HG02981 (cell line): ENCODE measurements around the gene C1orf122.
"Not testable (repeated sequence)": the region's sequence is repeated elsewhere in the genome, so short reads cannot be mapped to it uniquely, and the experiment has no call there.

Experiments
- ATAC-seq: cut with Tn5 transposase; IDR thresholded peaks from one replicate; pipeline ENCODE4 v1.9.1; 2021; ENCODE audit warnings: mild to moderate bottlenecking, moderate library complexity; ENCODE audit not compliant: unreplicated experiment

Gene C1orf122

DNA sequence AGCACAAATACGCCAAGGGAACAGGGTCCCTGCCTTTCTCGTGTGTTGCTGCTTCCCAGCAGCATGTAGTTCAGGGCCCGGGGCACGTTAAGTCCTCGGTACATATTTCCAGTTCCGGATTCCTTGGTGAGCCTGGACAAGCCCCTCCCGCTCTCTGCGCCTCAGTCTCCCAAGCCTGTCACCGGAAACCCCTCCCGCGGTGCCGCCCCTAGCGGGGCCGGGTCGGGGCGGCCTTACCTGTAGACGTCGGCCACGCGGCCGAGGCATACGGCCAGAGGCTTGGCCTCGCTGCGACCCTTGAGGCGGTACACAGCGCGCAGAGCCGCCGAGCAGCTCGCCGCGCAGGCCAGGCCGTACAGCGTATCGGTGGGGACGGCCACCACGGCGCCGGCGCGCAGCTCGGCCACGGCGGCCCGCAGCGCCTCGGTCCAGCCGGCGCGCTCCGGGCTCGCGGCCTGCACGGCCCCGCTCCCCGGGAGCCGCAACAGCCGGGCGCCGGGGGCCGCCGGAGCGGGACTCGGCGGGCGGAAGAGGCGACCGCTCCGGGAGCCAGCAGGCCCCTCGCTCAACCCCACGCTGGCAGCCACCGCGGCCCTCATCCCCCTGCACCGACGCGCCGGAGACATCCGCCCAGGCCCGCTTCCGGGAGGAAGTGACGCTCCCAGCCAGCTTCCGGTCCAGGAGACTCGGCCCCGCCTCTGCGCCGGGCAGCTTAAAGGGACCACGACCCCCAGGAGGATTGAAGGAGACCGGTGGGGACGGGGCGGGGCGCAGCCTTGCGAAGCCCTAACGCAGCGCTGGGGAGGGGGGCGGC is at the start of gene C1orf122, which contains the start of gene YRDC:
C1orf122 (plus strand) TSS at position 236 of the 814 bp plus-strand sequence. CDS start 615 bp downstream, outside the sequence.
YRDC (minus strand) TSS at position 654 of the 814 bp plus-strand sequence; CDS start at position 626, 28 bp downstream.
- ATAC-seq, result peak; percentile 84

DNA sequence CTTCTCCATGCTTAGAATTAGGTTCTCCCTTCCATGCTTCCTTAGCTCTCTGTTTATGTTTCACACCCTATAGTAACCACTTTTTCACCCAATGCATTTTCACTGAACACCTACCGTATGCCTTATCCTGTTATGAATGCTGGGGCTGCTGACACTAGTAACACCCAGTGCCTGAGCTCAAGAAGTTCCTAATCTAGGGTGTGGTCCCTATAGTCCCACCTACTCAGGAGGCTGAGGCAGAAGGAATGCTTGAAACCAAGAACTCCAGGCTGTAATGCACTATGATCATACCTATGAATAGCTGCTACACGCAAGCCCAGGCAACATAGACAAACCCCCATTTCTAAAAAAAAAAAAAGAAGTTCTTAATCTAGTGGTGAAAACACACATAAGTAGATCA is 48.1 kb upstream of the C1orf122 start:
- no peak for ATAC-seq

DNA sequence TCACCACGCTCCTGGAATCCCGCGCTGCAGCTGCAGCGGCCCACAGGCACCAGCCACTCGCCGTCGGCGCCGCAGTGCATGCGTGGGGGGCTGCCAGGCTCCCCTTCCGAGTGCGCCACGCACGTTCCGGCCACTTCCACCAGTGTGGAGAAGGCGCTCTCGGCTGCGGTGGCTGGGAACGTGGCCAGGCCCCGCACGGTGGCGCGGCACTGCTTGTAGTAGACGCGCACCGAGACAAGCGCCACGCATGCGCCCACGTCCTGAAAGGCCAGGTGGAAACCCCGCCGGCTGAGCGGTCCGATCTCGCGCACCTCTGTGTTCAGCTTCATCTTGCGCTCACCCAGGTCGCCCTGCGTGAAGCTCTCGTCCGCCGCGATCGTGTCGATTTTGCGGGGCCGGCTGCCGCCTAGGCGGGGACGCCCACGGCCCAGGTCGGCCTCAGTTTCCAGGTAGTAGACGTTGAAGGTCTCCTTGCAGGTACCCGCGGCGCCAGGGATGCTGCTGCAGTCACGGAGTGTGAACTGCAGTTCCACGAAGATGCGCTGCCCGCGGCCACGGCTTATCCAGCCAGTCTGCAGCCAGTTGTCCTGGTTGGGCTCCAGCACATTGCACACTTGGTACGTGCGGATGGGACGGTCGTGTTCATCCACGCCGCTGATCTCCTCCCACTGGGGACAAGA is 46.0 kb upstream of the C1orf122 start:
- no peak for ATAC-seq

DNA sequence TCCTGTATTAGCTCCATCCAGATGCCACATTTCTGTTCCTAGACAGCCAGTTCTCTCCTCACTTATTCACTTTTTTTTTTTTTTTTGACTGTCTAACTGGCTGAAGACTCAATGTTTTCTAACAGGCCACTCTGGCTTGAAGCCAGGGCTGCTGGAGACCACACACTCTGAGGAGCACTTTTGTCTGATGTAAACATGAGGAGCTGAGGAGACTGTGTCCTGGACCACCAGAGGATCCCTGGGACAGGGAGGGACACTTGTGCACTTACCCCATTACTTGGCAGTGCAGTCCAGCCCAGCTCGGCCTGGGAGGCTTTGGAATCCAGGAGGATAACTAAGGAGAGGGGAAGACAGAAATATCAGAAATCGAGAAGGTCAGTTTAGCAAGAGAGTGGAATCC is 45.1 kb upstream of the C1orf122 start:
- no peak for ATAC-seq

DNA sequence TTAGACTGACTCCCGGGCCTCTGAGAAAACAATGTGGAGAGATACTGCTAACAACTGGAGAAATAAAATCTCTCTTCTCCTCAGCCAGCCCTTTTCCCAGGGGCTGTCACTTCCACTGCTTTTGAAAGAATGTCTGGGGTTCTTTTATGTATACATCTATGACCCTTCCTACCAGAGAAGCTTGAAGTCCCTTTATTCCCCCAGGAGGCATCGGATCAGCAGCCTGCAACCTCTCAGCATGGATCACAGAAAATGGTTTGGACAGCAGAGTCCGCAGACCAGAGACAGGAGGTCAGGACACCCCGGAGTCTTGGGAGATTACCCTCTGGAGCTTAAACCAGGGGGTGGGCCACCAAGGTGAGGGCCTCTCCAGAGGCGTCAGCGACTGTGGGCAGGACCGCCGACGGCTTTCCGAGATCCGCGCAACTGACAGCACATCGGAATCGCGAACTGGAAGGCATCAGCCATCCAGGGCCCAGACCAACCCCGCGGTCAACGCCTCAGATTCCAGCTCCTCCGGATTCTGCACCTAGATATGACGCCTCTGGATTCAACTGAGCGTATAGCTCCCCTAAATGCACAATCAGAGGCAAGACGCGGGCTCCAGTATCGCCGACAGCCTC is 43.7 kb upstream of the C1orf122 start:
- no peak for ATAC-seq

DNA sequence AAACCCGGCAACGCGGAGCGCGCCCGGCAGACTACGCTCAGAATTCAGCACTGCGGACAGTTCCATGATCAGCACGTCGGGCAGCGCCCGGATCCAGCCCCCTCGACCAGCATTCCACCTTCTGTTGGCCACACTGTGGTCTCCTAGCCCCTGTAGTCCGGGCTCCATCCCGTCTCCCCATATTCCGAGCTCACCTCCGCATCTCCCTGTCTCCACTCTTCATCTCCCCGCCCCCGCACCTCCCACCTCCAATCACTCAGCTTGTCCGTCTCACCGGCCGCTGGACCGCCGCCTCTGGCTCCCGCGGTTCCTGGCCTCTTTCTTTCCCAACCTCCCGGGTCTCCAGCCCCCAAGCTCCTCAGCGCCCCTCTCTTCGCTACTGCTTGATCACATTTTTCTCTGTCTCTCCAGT is 43.2 kb upstream of the C1orf122 start:
- ATAC-seq, result no peak

DNA sequence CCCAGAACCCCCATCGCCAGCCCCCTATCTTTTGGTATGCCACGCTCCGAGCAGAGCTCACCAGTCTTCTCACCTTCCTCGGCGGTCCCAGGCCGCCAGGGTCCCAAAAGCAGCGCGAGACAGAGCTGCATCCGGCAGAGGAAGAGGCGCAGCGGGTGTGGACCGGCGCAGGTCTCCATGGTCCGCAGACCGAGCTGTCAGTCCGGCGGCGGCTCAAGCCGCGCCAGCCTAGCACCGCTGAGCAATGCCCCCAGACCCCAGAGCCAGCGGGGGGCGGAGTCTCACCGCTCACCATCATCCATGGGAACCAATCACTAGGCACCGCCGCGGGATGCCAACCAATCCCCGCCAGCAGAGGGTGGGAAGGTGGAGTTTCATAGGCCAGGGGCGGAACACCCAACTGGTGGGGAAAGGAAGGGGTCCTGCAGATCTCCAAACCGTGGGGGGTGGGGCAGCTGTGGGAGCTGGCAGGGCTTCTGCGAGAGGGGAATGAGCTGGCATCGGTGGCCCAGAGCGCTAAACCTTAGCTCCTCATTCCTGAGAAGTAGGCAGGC is 42.6 kb upstream of the C1orf122 start, which contains the start of gene EPHA10:
EPHA10 (minus strand) TSS at position 233 of the 554 bp plus-strand sequence; CDS start at position 179, 54 bp downstream.
- no peak for ATAC-seq

DNA sequence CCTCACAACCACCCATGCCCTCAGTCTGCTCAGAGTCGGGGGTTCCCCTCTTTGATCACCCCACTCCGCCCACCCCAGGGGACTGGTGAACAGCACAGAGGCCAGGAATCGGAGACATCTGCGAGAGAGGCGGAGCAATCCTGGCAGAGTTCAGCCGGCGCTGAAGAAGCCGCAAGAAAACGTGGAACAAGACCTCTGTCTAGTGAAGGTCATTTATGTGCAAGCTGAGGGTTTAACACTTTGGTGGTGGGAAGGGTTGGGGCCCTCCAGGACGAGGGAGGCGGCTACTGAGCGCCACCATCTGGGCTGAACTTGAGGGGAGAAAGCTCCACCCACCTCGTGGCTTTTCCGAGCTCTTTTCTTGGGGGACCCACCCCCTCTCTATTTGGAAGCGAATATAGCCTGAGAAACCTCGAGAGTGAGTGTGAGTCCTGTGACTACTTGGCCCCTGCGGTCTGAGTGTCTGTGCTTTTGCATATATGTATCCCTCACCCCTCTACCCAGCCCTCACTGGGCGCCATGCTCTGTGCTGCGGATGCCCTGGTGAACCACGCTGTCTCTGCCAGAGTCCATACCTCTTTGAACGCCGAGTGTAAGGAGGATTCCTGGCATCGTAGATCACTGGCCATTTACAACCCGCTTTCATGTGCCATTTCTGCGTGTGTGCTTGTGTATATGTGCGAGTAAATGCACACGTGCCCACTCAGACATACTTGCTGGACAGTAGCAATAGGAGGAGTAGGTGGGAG is 41.5 kb upstream of the C1orf122 start:
- ATAC-seq, result no peak

DNA sequence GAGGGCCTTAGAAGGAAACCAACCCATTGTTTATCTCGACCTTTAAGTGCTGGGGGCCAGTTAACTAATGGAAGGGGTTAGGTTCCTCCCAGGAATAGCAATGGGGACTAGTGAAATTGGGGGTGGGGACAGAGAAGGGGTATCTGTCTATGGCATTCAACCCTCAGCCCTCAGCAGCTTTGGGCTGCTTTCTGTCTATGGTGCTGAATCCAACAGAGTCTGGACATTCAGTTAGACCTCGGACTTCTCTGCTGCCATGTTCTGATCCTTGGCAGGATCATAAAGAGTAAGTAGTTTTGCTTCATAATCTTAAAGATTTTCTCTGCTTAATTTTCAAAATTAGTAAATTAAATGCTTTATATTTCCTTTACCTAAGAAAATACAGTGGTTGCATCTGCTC is 40.1 kb upstream of the C1orf122 start:
- no peak for ATAC-seq

DNA sequence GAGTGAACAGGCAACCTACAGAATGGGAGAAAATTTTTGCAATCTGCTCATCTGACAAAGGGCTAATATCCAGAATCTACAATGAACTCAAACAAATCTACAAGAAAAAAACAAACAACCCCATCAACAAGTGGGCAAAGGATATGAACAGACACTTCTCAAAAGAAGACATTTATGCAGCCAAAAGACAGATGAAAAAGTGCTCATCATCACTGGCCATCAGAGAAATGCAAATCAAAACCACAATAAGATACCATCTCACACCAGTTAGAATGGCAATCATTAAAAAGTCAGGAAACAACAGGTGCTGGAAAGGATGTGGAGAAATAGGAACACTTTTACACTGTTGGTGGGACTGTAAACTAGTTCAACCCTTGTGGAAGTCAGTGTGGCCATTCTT is 36.1 kb upstream of the C1orf122 start:
- not testable (repeated sequence) for ATAC-seq

DNA sequence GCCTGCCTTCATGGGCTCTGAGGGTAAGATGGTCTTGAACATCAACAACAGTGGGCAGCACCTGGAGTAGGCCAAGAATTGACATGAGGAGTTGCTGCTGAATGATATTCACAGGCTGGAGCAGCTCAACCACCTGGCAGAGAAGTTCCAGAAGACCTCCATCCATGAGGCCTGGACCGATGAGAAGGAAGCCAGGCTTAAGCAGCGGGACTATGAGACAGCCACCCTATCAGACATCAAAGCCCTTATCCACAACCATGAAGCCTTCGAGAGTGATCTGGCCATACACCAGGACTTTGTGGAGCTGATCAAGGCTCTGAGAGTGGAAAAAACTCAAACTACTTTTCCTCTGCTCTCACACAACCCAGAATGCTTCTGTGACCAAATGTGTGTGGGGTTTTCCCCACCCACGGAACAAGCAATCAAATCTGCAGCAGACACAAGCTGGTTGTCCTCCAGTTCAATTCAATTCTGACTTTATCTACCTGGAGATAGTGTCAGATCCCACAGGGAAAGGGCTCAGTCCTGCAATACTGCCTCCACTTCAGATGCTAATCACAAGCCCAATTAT is 30.6 kb upstream of the C1orf122 start:
- ATAC-seq, result no peak

DNA sequence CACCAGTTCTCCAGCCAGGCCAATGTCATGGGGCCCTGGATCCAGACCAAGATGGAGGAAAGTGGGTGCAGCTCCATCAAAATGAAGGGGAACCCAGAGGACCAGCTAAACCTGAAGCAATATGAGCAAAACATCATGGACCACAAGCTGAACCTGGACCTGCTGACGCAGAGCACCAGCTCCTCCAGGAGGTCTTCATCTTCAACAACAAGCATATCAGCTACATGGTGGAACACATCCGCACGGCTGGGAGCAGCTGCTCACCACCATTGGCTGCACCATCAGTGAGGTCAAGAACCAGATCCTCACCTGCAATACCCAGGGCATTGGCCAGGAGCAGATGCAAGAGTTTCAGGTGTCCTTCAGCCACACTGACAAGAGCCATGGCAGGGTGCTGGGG is 28.9 kb upstream of the C1orf122 start:
- no peak for ATAC-seq

DNA sequence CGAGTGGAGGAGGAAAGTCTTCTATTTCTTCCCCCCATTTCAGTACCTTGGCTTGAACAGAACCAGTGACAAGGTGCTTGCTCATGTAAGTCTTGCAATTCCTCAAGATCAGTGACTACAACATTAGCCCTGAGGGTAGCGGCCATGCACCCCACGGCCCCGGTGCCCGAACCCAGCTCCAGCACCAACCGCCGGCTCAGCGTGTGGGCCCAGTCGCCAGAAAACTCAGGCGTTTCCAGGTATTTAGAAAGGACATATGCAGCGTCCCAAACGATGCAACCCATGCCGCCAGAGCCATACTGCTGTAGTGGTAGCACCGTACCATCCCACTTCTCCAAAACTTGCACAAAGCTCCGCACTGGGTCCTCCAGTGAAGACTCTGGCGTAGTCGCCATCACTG is 25.1 kb upstream of the C1orf122 start:
- ATAC-seq, result no peak

DNA sequence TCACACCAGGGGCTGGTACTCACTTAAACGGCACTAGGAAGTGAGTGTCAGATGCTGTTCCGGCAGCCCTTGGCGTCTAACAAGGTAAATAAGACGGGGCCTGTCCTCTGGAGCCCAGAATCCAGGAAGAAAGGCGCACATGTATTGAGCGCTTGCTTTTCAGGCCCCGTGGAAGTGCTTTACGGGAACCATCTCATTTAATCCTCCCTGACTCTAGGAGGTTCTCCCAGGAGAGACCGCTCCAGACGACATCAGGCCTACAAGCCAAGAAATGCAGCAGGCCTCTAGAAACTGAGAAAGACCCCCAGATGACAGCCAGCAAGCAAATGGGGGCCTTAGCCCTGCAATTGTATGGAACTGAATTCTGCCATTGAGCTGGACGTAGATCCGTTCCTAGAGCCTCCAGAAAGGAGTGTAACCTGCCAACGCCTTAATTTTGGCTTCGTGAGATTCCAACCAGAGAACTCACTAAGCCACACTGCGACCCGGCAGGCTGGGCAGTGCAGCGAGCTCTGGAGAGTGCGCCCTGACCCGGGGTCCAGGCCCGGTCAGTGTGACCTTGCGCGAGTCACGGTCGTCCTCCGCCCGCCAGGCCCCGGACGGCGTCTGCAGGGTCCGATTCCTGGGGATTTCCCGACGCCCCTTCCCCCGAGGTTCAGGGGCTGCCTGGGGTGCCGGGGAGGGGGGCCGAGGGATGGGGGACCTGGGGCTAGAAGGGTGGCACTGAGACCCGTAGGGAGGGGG is 14.5 kb upstream of the C1orf122 start:
- no peak for ATAC-seq

DNA sequence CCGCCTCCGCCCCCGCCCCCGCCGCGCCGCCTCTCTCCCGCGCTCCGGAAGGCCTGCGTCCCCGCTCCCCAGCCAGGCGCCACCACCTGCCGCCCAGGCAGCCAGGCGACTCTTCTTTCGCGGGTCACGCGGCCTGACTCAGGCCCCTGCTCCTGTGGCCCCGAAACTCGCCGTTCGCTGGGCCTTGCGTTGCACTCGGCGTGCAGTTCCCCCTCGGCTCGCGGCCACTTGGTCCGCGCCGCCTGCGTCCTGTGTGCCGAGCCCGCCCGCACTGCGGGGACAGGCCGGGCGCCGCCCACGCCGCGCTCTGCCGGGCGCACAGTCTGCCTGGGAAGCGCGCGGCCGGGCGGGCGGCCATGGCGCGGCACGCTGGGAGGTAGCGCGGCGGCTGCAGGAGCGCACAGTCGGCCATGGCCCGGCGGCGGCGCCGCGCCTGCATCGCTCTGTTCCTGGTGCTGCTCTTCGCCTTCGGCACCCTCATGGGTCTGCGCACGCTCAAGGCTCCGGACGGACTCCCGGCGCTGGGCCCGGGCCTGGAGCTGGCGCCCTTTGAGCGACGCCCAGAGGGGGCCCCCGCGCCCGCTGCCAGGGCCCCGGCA is 13.7 kb upstream of the C1orf122 start, which contains the start of gene MANEAL:
MANEAL (plus strand) TSS at position 75 of the 599 bp plus-strand sequence; CDS start at position 411, 336 bp downstream.
- ATAC-seq, result no peak

DNA sequence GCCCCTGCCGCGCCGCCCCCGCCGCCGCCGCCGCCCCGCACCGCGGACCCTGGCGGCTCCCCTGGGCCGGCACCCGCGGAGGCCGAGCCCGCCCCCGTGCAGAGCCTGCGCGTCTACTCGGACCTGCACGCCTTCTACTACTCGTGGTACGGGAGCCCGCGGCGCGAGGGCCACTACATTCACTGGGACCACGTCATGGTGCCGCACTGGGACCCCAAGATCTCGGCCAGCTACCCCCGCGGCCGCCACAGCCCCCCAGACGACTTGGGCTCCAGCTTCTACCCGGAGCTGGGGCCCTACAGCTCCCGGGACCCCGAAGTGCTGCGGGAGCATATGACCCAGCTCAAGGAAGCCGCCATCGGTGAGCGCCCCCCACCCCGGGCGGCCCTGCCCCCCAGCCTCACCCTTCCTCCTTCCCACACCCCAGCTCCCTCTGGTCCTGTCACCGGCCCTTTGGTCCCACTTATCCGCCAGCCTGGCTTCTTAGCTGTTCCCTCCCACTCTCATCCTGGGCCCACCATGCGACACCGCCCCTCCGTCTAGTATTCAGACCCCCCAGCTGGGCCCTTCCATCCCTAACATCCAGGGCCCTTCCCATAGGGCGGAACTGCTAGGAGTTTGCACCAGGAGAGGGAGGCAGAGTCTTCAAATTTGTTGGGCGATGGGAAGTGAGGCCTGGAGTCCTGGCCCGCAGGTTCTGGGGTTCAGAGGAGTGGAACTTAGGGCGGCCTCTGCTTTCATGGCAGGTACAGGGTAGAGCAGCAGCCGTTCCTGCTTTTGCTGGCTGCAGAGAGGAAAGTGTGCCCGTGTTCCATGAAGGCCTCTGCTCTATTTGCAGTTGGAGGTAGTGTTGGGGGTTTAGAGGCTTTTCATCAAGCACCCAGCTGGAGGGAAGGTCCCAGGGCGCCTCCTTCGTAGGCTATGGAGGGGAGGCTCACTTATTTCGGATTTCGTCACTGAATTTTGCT is 12.9 kb upstream of the C1orf122 start:
- no peak for ATAC-seq

DNA sequence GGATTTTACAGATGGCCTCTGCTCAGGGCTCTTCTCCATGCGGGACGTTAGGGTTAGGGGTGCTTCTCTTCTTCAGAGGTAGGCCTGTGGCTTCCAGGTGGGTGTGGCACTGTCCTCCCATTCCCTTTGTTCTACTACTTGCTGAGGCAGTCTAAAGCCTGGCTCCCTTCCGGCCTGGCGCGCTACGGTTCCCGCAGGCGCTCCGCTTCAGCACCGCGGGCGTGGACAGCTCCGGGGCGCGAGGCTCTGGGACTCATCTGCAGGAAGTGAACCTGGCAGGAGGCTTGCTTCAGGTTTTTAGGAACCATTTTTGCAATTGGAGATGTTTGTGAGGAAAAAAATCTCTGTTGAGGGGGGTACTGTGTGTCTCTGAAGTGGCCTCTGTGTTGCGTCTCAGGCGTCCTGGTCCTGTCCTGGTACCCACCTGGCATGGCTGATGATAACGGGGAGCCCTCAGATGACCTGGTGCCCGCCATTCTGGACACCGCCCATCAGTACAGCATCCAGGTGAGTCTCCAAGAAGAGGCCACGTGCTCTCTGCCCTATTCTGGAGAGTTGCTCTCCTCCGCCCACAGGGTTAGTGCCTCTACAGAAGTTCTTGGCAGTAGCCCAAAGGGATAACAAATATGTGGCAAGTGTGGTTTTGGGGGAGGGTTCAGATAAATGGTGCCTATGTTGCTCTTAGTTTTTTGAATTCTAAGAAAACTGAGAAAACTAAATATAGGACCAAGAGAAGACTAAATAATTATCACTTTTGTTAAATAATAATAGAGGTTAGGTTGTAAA is 12.1 kb upstream of the C1orf122 start:
- no peak for ATAC-seq
